Left ventricle myocardium inferior (tissue), 1 donor: ENCODE results near the gene PLEKHM3. TPM values are rescaled to one million over a fixed set of nuclear protein-coding genes. Genes with fewer than 3 reads are reported as not detected.

Source experiments
- DNase-seq: peaks from one replicate; pipeline ENCODE4 v3.0.0-alpha.2; 2020
- H3K27ac ChIP-seq: fragments of 200-600 bp; replicated peaks from 2 replicates; pipeline ENCODE4 v1.8.0; 2021
- H3K27me3 ChIP-seq: fragments of 200-600 bp; 2 replicates; pipeline ENCODE4 v1.8.0; 2021; ENCODE audit warnings: low read depth
- H3K36me3 ChIP-seq: fragments of 200-600 bp; 2 replicates; pipeline ENCODE4 v1.8.0; 2021
- H3K4me1 ChIP-seq: fragments of 200-600 bp; 2 replicates; pipeline ENCODE4 v1.8.0; 2021
- H3K4me3 ChIP-seq: fragments of 200-600 bp; 2 replicates; pipeline ENCODE4 v1.8.0; 2021; ENCODE audit warnings: mild to moderate bottlenecking, moderate library complexity
- H3K9me3 ChIP-seq: fragments of 200-600 bp; replicated peaks from 2 replicates; pipeline ENCODE4 v1.8.0; 2021
- intact Hi-C: fragments of 100-400 bp; cut with micrococcal nuclease; formaldehyde crosslinking; loops from one replicate; pipeline ENCODE4 v1.11.0; 2022
- total RNA-seq: library from RNA; stranded (reverse); fragmentation: NEBNext Ultra II Directional; extraction: Animal tissue kit (Norgen Biotek cat#: 25700); gene quantifications from one replicate; pipeline ENCODE4 v1.2.1, GENCODE V29; 2021
- TF ChIP-seq, protein P1 (sequence below): fragments of 200-600 bp; IDR thresholded peaks from 2 replicates; pipeline ENCODE4 v1.8.0; 2021; ENCODE audit warnings: antibody characterized with exemption, mild to moderate bottlenecking, borderline replicate concordance
- donor health status: DM: no; HTN: yes; CAD: no; lungs with severe emphysema.

The PLEKHM3 gene
- total RNA-seq, 1 donor from 2014 or later = 12.9 TPM

DNA sequence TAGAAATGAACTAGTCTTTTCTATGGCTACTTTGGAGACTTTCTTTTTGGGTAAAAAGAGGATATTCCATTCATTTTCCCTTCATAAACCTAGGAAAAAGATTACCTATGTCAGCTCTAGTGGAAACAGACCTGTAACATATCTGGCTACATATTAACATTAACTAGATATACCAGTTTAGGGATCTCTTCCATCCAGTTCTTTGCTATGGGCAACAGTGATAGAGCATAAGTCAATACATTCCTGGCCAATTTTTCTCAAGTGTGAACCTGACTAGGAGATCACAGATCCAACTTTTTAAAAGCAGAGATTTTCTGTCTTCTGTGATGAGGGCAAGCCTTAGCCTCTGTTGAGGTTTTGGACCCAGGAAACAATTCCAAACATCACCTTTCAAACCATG lies 34.5 kb downstream of the PLEKHM3 start:
- Histone ChIP-seq H3K27me3 (no peaks in the 10 kb centered on the region), H3K36me3 (no peaks in the 10 kb centered on the region), H3K27ac (no peak overlapping the region), H3K4me1 (peaks cover 32% of the 10 kb centered on the region), H3K4me3 (no peak overlapping the region), H3K9me3 (no peaks in the 10 kb centered on the region)
- TF ChIP-seq, protein P1, sequence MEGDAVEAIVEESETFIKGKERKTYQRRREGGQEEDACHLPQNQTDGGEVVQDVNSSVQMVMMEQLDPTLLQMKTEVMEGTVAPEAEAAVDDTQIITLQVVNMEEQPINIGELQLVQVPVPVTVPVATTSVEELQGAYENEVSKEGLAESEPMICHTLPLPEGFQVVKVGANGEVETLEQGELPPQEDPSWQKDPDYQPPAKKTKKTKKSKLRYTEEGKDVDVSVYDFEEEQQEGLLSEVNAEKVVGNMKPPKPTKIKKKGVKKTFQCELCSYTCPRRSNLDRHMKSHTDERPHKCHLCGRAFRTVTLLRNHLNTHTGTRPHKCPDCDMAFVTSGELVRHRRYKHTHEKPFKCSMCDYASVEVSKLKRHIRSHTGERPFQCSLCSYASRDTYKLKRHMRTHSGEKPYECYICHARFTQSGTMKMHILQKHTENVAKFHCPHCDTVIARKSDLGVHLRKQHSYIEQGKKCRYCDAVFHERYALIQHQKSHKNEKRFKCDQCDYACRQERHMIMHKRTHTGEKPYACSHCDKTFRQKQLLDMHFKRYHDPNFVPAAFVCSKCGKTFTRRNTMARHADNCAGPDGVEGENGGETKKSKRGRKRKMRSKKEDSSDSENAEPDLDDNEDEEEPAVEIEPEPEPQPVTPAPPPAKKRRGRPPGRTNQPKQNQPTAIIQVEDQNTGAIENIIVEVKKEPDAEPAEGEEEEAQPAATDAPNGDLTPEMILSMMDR = no peak
- intact Hi-C loops = no loop called here
- DNase-seq = no peak

DNA sequence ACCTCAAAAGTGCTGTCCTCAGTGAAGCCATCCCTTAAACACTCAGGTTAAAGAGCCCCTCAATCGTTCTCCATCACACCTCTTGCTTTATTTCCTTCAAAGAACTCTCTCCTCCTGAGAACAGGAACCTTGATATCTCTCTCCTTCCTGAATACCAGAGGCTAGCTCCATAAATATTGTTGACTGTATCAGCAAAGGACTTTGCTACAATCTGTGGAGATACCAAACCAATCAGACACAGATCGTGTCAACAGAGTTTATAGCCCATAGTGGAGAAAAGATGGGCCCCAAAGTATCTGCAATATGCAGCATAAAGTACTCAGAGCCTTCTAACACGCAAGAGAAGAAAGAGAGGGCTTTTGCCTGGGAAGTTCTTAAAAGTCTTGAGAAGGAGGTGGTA lies 36.4 kb downstream of the PLEKHM3 start:
- TF ChIP-seq, protein P1 = no peak
- intact Hi-C loops = no loop called here

DNA sequence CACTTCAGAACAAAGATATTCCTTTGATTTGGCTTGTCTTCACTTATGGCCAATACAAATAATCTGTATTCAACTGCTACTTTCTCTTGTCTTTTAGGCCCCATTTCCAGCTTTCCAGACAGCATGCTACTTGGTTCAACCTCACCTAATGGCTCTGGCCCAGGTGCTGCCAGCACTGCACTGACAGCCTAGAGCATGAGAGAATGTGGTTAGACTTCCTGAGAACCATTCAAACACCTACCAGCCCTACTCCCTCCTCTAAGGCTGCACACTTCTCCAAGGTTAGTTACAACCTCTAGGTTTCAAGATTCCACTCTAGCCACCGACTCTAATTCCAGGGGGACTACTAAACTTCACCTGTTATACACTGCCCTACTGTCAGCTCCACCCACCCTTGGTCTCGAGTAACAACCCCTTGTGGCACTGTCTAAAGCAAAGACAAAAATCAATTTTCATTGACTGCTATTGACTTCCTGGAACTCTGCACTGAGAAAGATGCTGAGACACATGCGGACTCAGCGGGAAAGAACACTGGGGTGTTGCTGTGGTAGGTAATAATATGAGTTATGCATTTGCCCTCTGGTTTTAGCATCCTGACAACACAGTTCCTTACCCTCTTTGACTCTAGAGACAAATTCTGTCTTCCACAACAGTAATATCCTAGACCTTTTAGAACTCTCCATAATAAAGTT lies 38.2 kb downstream of the PLEKHM3 start:
- Histone ChIP-seq H3K27ac (no peak overlapping the region), H3K4me1 (peaks cover 18% of the 10 kb centered on the region), H3K4me3 (no peak overlapping the region), H3K36me3 (no peaks in the 10 kb centered on the region), H3K9me3 (no peaks in the 10 kb centered on the region), H3K27me3 (no peaks in the 10 kb centered on the region)
- TF ChIP-seq, protein P1 = no peak
- intact Hi-C loops = no loop called here
- no peak for DNase-seq

More for the DNA sequence above, 36.4 kb downstream of the PLEKHM3 start:
- no peak for DNase-seq
- Histone ChIP-seq H3K27ac (no peak overlapping the region), H3K36me3 (no peaks in the 10 kb centered on the region), H3K4me1 (peaks cover 32% of the 10 kb centered on the region), H3K4me3 (no peak overlapping the region), H3K9me3 (no peaks in the 10 kb centered on the region), H3K27me3 (no peaks in the 10 kb centered on the region)

DNA sequence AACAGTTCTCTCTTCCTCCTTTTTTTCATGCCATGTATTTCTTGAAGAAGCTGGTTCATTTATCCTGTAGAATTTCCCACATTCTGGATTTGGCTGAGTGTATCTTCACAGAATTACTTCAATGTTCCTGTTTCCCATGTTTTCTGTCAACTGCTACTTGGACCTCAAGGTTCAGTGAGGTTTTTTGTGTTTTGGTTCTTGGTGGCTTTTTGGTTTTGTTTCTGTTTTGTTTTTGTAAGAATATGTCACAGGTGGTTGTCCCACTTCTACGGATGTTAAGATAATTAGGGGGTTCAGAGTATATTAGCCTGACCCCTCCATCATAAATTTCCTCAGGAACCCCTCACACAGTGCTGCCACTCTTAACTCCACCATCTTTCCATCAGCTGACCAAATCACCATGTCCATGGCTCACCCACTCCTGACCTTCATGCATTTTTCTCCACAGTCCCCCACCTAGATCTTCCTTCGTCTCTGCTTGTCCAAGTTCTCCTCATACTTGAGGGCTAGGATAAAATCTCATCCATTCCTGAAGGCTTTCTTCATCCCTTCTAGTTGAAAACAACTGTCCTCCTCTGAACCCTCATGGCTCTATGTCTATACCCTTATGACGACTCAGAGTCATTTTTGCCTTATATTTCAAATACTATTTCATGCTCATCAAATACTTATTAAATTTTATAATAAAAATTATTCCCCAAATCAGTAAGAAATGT lies 40.4 kb downstream of the PLEKHM3 start:
- TF ChIP-seq, protein P1 = no peak
- no peak for DNase-seq
- H3K27ac ChIP-seq = no peak overlapping the region
- H3K27me3 ChIP-seq = no peaks in the 10 kb centered on the region
- intact Hi-C loops = no loop called here
- no peak overlapping the region for H3K4me3 ChIP-seq
- no peaks in the 10 kb centered on the region for H3K9me3 ChIP-seq
- H3K4me1 ChIP-seq = peaks cover 3% of the 10 kb centered on the region
- H3K36me3 ChIP-seq = no peaks in the 10 kb centered on the region

DNA sequence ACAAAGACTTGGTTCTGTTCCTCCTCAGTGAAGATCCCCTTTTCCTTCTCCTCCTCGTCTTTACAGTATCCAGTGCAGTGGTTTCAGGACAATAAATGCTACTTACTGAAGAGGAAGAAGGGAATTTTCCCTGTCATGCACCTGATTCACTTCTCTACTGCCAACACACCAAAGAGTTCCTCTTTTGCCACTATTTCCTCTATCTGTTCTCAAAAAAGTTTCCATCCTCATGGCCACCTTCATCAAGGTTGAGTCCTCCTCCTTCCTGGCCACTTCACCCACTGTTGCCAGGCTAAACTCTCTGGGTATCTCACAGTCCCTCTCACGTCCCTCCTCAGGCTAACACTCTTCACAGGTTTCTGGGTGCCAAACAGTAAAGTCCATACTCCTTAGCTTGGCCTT lies 41.7 kb downstream of the PLEKHM3 start:
- no peak for DNase-seq
- Histone ChIP-seq H3K4me3 (no peak overlapping the region), H3K36me3 (no peaks in the 10 kb centered on the region), H3K27ac (no peak overlapping the region), H3K27me3 (no peaks in the 10 kb centered on the region), H3K4me1 (no peaks in the 10 kb centered on the region), H3K9me3 (no peaks in the 10 kb centered on the region)
- intact Hi-C loops = no loop called here
- TF ChIP-seq, protein P1 = no peak
